ENCODE results near the gene RAB3D.

- no peak for TF ChIP-seq CTCF (IDR thresholded peaks at IDR 0.05)
- peak in 1 of 2 donors; percentile 60 for TF ChIP-seq POLR2A (IDR thresholded peaks at IDR 0.05)
- TF ChIP-seq POLR2AphosphoS5 (IDR thresholded peaks at IDR 0.05; ENCODE audit: insufficient read depth in 1 of 2, low read depth in 1 of 2) = peak; percentile 29 to 95
Measured at GRCh38 chr19:11339254-11340098, at the start of gene RAB3D.

All from vagina (tissue), 2 donors.